ENCODE data around the gene SLF2.

- no peak for TF ChIP-seq CTCF (IDR thresholded peaks at IDR 0.05)
- no peak for TF ChIP-seq POLR2AphosphoS5 (IDR thresholded peaks at IDR 0.05)
These were observed 38.9 kb upstream of the SLF2 start for GRCh38 chr10:100873827-100874326.
